CD4-positive, CD25-positive, alpha-beta regulatory T cell (primary cell): Measurements from ENCODE around the gene ACOT7. TPM values are rescaled to one million over a fixed set of nuclear protein-coding genes. Genes with fewer than 3 reads are reported as not detected.
A peak's percentile ranks its signal among the peaks of the same experiment; 100 is the strongest.

Experiments
- ATAC-seq, 2 donors: fragments of 150-1000 bp; cut with Tn5 transposase; one replicate each; pipeline ENCODE4 v1.10.0; 2021; ENCODE audit warnings: low read depth in 2 of 2, moderate number of reproducible peaks in 2 of 2, moderate library complexity in 1 of 2
- DNase-seq, 3 donors: peaks; one replicate each; pipeline versions ENCODE4 v3.0.0 to v3.0.0-alpha.2; 2012 to 2022; ENCODE audit warnings: mixed read lengths in 1 of 3
- H3K27ac ChIP-seq: one replicate; pipeline ENCODE4 v1.7.0; 2013; ENCODE audit warnings: mild to moderate bottlenecking, low read length; ENCODE audit not compliant: insufficient read depth, poor library complexity, severe bottlenecking
- H3K27me3 ChIP-seq: one replicate; pipeline ENCODE4 v1.7.0; 2013; ENCODE audit warnings: low read length; ENCODE audit not compliant: control insufficient read depth, insufficient read depth
- H3K36me3 ChIP-seq: one replicate; pipeline ENCODE4 v1.7.0; 2013; ENCODE audit warnings: mild to moderate bottlenecking, low read length, moderate library complexity; ENCODE audit not compliant: control insufficient read depth, insufficient read depth
- H3K4me1 ChIP-seq: 2 replicates; pipeline ENCODE4 v1.7.0; 2013; ENCODE audit warnings: mild to moderate bottlenecking, low read length; ENCODE audit not compliant: insufficient read depth, control insufficient read depth, poor library complexity, severe bottlenecking
- H3K4me3 ChIP-seq: one replicate; pipeline ENCODE4 v1.7.0; 2013; ENCODE audit warnings: low read depth, mild to moderate bottlenecking, low read length, moderate library complexity
- H3K9me3 ChIP-seq, 2 experiments: 1 replicate in 1 of 2; 2 replicates in 1 of 2; pipeline ENCODE4 v1.7.0; 2013; ENCODE audit warnings: low read length in 2 of 2, mild to moderate bottlenecking in 1 of 2, moderate library complexity in 1 of 2; ENCODE audit not compliant: control insufficient read depth in 2 of 2
- H3K27ac Mint-ChIP-seq, 3 donors: one replicate each; pipeline ENCODE4 v1.8.0; 2020 to 2022; ENCODE audit warnings: mild to moderate bottlenecking in 3 of 3, mixed read lengths in 3 of 3, moderate library complexity in 2 of 3
- H3K27me3 Mint-ChIP-seq: one replicate; pipeline ENCODE4 v1.8.0; 2022; ENCODE audit warnings: mild to moderate bottlenecking, mixed read lengths
- H3K36me3 Mint-ChIP-seq: one replicate; pipeline ENCODE4 v1.8.0; 2020; ENCODE audit warnings: mixed read lengths
- H3K4me1 Mint-ChIP-seq, 4 donors: one replicate each; pipeline ENCODE4 v1.8.0; 2020 to 2022; ENCODE audit warnings: mixed read lengths in 4 of 4, mild to moderate bottlenecking in 1 of 4
- H3K4me3 Mint-ChIP-seq, 4 donors: one replicate each; pipeline ENCODE4 v1.8.0; 2020 to 2022; ENCODE audit warnings: mild to moderate bottlenecking in 4 of 4, mixed read lengths in 4 of 4, moderate library complexity in 3 of 4
- H3K9me3 Mint-ChIP-seq, 7 donors: one replicate each; pipeline ENCODE4 v1.8.0; 2020 to 2022; ENCODE audit warnings: mixed read lengths in 7 of 7, mild to moderate bottlenecking in 3 of 7, moderate library complexity in 2 of 7
- polyA plus RNA-seq, 4 donors: library from polyadenylated mRNA; unstranded; fragments of 300-500 nt; fragmentation: Illumina TruSeq; gene quantifications; one replicate each; pipeline ENCODE4 v1.2.3, GENCODE V29; 2021
- total RNA-seq: library from RNA; stranded (reverse); gene quantifications from one replicate; pipeline ENCODE4 v1.2.3, GENCODE V29; 2022

ACOT7 gene
- total and polyA plus RNA-seq, 5 donors from 2014 or later = 9.3 to 13.6 (median 9.8) TPM

- Histone ChIP-seq H3K36me3 (no peaks in the 10 kb centered on the region), H3K4me1 (peaks cover 6% of the 10 kb centered on the region), H3K27ac (no peak overlapping the region), H3K9me3 (no peaks in the 10 kb centered on the region), H3K27me3 (peaks cover 15% of the 10 kb centered on the region), H3K4me3 (no peak overlapping the region)
- peaks cover 0 to 2% (median 0%) of the 10 kb centered on the region in 7 donors for H3K9me3 Mint-ChIP-seq
- H3K27me3 Mint-ChIP-seq = peaks cover 45% of the 10 kb centered on the region
- DNase-seq (no peak), ATAC-seq (no peak)
- peaks cover 0 to 14% (median 8%) of the 10 kb centered on the region in 4 donors for H3K4me1 Mint-ChIP-seq
- peak overlapping the region in 1 of 4 donors; percentile 15 for H3K4me3 Mint-ChIP-seq
- H3K36me3 Mint-ChIP-seq = no peaks in the 10 kb centered on the region
- H3K27ac Mint-ChIP-seq = no peak overlapping the region
These were observed 153.4 kb downstream of the ACOT7 start for GRCh38 chr1:6239950-6240768.

DNA sequence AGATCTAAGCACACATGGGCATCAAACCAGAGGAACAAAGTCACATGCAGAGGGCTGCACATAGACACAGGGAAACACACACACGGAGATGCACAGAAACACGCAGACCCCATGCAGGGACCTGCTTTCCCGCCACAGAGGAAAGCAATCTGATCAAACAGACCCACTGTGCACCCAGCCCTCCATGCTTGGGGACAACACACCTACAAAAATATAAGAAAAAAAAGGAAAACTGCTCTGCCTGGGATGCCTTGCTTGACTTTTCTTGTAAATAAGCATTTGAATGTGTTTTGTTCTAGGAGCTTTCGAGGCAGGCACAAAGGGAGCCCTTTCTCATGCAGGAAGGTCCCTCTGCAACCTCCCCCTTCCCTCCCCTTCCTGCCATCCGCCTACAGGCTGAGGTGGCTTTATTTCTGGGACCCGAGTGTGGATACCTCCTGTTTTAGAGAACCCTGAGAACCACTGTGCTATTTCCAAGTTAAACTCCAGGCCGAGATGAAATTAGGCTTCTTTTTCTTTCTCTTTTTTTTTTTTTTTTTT, 154.3 kb downstream of the ACOT7 start:
- no peak overlapping the region for H3K27ac Mint-ChIP-seq
- peaks cover 0 to 20% (median 12%) of the 10 kb centered on the region in 4 donors for H3K4me1 Mint-ChIP-seq

DNA sequence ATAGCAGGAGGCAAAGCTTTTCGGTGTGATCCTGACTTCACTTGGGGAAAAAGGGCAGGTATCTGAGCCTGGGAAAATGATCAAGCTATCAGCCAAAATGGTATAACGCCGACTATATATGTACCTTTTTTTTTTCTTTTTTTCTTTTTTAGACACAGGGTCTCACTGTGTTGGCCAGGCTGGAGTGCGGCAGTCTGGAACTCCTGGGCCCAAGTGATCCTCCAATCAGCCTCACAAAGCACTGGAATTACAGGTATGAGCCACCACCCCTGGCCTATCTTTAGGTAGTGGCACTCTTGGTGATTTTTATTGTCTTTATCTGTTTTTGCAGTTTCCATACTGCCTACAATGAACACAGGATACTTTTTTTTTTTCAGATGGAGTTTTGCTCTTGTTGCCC, 156.5 kb downstream of the ACOT7 start:
- Mint-ChIP-seq H3K27me3 (peaks cover 31% of the 10 kb centered on the region), H3K27ac (no peak overlapping the region), H3K9me3 (peaks cover 0 to 2% (median 0%) of the 10 kb centered on the region in 7 donors), H3K4me1 (peaks cover 0 to 31% (median 20%) of the 10 kb centered on the region in 4 donors), H3K4me3 (peak overlapping the region; percentile 10 to 75 (median 48)), H3K36me3 (peaks cover 8% of the 10 kb centered on the region)
- ATAC-seq (no peak), DNase-seq (no peak)
- no peak overlapping the region for H3K27ac ChIP-seq
- H3K36me3 ChIP-seq = peaks cover 12% of the 10 kb centered on the region
- no peaks in the 10 kb centered on the region for H3K9me3 ChIP-seq
- no peak overlapping the region for H3K4me3 ChIP-seq
- H3K4me1 ChIP-seq = peaks cover 11% of the 10 kb centered on the region
- peaks cover 10% of the 10 kb centered on the region for H3K27me3 ChIP-seq

More for the DNA sequence above, 154.3 kb downstream of the ACOT7 start:
- H3K27me3 ChIP-seq = peaks cover 13% of the 10 kb centered on the region
- no peaks in the 10 kb centered on the region for H3K9me3 ChIP-seq
- H3K27ac ChIP-seq = no peak overlapping the region
- peak overlapping the region in 1 of 4 donors; percentile 41 for H3K4me3 Mint-ChIP-seq
- no peaks in the 10 kb centered on the region for H3K36me3 ChIP-seq
- no peak for DNase-seq
- H3K4me3 ChIP-seq = no peak overlapping the region
- H3K27me3 Mint-ChIP-seq = peaks cover 41% of the 10 kb centered on the region
- no peaks in the 10 kb centered on the region for H3K36me3 Mint-ChIP-seq
- H3K9me3 Mint-ChIP-seq = peaks cover 0 to 2% (median 0%) of the 10 kb centered on the region in 7 donors
- ATAC-seq = no peak
- peaks cover 11% of the 10 kb centered on the region for H3K4me1 ChIP-seq

DNA sequence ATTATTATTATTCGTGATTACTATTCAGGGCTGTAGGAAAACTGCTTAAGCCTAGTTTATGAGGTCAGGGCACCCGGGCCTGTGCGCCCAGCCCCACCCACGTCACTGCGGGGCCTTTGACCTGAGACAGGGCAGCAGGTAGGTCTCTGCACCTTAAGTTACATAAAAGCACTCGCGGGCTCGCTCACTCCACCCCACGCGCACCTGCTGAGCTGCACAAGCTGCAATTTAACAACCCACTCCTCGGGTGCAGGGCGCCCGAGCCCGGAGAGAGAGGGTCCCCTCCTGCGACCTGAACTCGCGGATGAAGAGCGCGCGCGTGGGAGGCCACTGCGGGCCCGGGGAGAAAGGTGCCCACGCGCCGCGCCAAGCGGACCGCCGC, 158.3 kb downstream of the ACOT7 start:
- no peaks in the 10 kb centered on the region for H3K9me3 Mint-ChIP-seq

GRCh38 chr1:6234502-6235295, 158.9 kb downstream of the ACOT7 start:
- H3K27ac ChIP-seq = no peak overlapping the region
- peaks cover 11% of the 10 kb centered on the region for H3K4me1 ChIP-seq
- peaks cover 32% of the 10 kb centered on the region for H3K36me3 ChIP-seq
- H3K9me3 ChIP-seq = no peaks in the 10 kb centered on the region
- Mint-ChIP-seq H3K4me1 (peaks cover 0 to 23% (median 12%) of the 10 kb centered on the region in 4 donors), H3K9me3 (no peaks in the 10 kb centered on the region), H3K27me3 (peaks cover 9% of the 10 kb centered on the region), H3K36me3 (peaks cover 10% of the 10 kb centered on the region), H3K4me3 (peak overlapping the region; percentile 85 to 95 (median 90)), H3K27ac (peak overlapping the region in 2 of 3 donors; percentile 55 to 64)
- DNase-seq = no peak
- H3K4me3 ChIP-seq = peak overlapping the region; percentile 68
- no peak for ATAC-seq
- peaks cover 1% of the 10 kb centered on the region for H3K27me3 ChIP-seq

More for the DNA sequence above, 158.3 kb downstream of the ACOT7 start:
- Histone ChIP-seq H3K36me3 (peaks cover 26% of the 10 kb centered on the region), H3K9me3 (no peaks in the 10 kb centered on the region), H3K27ac (no peak overlapping the region), H3K4me3 (peak overlapping the region; percentile 68), H3K27me3 (peaks cover 5% of the 10 kb centered on the region), H3K4me1 (peaks cover 11% of the 10 kb centered on the region)
- peak in 1 of 3 donors; percentile 35 for DNase-seq
- peaks cover 15% of the 10 kb centered on the region for H3K27me3 Mint-ChIP-seq
- peaks cover 0 to 23% (median 13%) of the 10 kb centered on the region in 4 donors for H3K4me1 Mint-ChIP-seq
- ATAC-seq = peak in 1 of 2 donors; percentile 12
- peaks cover 10% of the 10 kb centered on the region for H3K36me3 Mint-ChIP-seq
- peak overlapping the region; percentile 85 to 95 (median 90) for H3K4me3 Mint-ChIP-seq
- H3K27ac Mint-ChIP-seq = peak overlapping the region; percentile 43 to 64 (median 55)

DNA sequence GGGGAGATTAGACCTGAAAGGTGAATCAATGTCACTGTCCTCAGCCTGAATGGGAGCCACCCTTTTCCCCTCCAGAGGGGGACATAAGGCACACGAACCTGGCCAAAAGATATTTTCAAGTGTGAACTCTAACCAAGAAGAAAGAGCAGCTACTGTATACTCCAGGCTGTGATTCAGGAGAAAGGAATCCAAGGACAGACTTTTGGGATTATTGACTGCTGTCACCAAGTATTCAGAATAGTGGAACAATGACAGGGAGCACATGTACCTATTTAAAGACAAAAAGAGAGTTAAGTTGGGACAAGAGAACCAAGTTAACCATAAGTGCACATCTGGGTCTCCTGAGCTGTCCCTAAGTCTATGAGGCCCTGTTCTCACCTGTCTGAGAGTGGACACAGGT, 160.2 kb downstream of the ACOT7 start:
- Mint-ChIP-seq H3K4me1 (peaks cover 0 to 23% (median 12%) of the 10 kb centered on the region in 4 donors), H3K27ac (no peak overlapping the region), H3K36me3 (peaks cover 10% of the 10 kb centered on the region), H3K9me3 (no peaks in the 10 kb centered on the region), H3K27me3 (no peaks in the 10 kb centered on the region), H3K4me3 (peak overlapping the region; percentile 39 to 75 (median 55))
- Histone ChIP-seq H3K4me3 (no peak overlapping the region), H3K36me3 (peaks cover 36% of the 10 kb centered on the region), H3K4me1 (peaks cover 11% of the 10 kb centered on the region), H3K27me3 (no peaks in the 10 kb centered on the region), H3K27ac (no peak overlapping the region), H3K9me3 (no peaks in the 10 kb centered on the region)
- DNase-seq (no peak), ATAC-seq (no peak)

- DNase-seq (no peak), ATAC-seq (no peak)
- Histone ChIP-seq H3K9me3 (no peaks in the 10 kb centered on the region), H3K36me3 (peaks cover 55% of the 10 kb centered on the region), H3K27ac (no peak overlapping the region), H3K27me3 (no peaks in the 10 kb centered on the region), H3K4me3 (no peak overlapping the region), H3K4me1 (no peaks in the 10 kb centered on the region)
- Mint-ChIP-seq H3K27ac (no peak overlapping the region), H3K4me1 (peaks cover 0 to 7% (median 0%) of the 10 kb centered on the region in 4 donors), H3K9me3 (no peaks in the 10 kb centered on the region), H3K27me3 (no peaks in the 10 kb centered on the region), H3K4me3 (no peak overlapping the region), H3K36me3 (peaks cover 34% of the 10 kb centered on the region)
These were observed 167.9 kb downstream of the ACOT7 start for GRCh38 chr1:6225651-6226050.
